HG03097 (cell line): ENCODE measurements around the gene RAD51.

ENCODE experiments used
- ATAC-seq: cut with Tn5 transposase; IDR thresholded peaks from one replicate; pipeline ENCODE4 v1.9.1; 2021; ENCODE audit not compliant: unreplicated experiment, low FRiP score

Gene RAD51

GRCh38 chr15:40775740-40776536, 81.0 kb downstream of the RAD51 start:
- no peak for ATAC-seq

- ATAC-seq = no peak
Observed at GRCh38 chr15:40776537-40777141, 81.7 kb downstream of the RAD51 start.
